GM18858 (cell line): ENCODE measurements around the gene GTF2IRD1.
"Not testable (repeated sequence)": the region's sequence is repeated elsewhere in the genome, so short reads cannot be mapped to it uniquely, and the experiment has no call there.

Source experiments
- ATAC-seq: cut with Tn5 transposase; IDR thresholded peaks from one replicate; pipeline ENCODE4 v1.9.1; 2021; ENCODE audit not compliant: unreplicated experiment

The GTF2IRD1 gene, protein sequence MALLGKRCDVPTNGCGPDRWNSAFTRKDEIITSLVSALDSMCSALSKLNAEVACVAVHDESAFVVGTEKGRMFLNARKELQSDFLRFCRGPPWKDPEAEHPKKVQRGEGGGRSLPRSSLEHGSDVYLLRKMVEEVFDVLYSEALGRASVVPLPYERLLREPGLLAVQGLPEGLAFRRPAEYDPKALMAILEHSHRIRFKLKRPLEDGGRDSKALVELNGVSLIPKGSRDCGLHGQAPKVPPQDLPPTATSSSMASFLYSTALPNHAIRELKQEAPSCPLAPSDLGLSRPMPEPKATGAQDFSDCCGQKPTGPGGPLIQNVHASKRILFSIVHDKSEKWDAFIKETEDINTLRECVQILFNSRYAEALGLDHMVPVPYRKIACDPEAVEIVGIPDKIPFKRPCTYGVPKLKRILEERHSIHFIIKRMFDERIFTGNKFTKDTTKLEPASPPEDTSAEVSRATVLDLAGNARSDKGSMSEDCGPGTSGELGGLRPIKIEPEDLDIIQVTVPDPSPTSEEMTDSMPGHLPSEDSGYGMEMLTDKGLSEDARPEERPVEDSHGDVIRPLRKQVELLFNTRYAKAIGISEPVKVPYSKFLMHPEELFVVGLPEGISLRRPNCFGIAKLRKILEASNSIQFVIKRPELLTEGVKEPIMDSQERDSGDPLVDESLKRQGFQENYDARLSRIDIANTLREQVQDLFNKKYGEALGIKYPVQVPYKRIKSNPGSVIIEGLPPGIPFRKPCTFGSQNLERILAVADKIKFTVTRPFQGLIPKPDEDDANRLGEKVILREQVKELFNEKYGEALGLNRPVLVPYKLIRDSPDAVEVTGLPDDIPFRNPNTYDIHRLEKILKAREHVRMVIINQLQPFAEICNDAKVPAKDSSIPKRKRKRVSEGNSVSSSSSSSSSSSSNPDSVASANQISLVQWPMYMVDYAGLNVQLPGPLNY

DNA sequence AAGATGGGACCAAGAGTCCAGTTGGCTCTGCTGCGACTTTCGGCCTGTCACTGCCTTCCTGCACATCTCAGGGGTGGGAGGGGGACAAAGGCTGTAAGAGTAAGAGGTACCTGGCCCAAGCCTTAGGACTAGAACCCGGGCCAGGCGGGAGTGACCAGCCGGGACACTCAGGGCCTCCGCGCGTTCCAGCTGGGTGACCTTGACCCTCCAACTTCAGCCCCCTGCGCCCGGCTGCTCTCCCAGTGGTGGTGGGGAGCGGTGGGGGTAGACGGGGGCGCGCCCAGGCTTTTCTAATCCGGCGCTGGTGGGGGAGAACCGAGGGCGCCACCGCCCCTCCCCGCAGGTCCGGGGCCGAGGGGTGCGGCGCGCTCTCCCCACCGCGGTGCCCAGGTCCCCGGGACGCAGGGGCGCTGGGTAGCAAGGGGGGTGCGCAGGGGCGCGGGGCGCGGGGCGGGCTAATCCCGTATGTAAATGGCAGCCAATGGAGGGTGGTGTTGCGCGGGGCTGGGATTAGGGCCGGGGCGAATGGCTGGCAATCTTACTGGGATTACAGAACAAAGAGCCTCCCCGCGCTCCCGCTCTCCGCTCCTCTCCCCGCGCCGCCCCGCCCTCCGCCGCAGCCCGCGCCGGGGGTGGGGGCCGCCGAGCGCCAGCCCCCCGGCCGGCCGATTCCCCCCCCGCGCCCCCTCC, at the start of gene GTF2IRD1:
TSS of gene GTF2IRD1 (plus strand) at position 585 of the 690 bp plus-strand sequence. CDS start 54,175 bp downstream, outside the sequence.
- ATAC-seq = no peak

DNA sequence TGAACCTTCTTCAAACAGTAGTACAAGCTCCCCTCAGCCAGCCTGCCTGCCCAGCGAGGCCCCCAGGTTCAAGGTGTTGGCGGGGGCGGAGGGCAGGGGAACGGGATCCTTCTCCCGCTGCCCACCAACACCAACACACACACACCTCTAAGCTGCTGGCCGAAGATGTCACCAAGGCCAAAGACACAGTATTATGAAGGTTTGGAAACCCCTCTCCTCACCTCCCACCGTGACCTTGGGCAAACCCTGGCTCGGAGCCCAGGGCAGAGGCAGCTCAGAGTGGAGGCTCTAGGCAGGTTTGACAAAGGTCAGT, 49.4 kb upstream of the GTF2IRD1 start:
- ATAC-seq = no peak

DNA sequence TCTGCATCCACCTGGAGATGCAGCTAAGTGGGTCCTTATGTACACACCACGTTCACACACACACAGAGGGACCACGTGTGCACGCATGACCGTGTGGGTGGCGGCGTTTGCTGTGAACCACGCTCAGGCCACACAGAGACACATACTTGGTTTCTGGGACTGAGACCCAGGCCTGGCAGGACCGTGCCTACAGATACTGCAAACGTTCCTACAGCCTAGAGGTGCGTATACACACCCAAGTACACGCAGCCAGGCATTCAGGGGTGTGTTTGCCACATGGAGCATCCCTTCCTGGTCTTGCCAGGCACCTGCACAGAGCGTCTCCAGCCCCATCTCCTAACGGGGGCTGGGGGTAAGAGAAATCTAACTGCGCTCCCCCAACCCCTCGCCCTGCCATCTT, 49.0 kb upstream of the GTF2IRD1 start:
- no peak for ATAC-seq

DNA sequence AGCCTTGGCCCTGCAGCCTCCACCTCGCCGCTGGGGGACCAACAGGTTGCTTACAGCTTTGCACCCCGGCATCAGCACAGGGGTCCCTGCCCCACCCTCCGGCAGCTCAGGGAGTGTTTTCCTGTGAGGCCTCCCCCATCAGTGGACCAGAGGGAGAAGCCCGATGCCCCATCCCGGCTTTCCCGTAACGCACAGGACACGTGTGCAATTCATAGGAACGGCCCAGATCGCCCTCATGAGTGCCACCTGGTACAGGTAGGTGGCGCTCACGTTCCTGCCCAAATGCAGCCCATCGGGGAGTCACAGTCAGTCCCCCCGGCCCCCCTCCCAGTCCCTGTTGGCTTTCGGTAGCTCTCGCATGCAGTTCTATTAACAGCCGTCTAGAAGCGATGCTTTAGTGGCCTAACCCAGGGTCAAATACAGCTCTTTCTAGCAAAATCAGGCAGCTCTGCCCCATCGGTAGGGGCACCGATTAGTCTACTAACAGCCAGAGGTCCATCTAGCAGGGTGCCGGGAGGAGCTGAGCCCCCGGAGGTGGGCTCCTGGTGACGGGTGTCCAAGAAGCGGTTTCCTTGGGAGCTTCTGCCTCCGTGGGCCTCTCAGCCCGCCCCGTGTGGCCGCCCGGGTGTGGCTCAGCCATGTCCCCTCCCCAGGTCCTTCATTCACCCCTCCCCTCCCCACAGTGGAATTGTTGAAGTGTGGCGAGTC, 48.4 kb upstream of the GTF2IRD1 start:
- no peak for ATAC-seq

DNA sequence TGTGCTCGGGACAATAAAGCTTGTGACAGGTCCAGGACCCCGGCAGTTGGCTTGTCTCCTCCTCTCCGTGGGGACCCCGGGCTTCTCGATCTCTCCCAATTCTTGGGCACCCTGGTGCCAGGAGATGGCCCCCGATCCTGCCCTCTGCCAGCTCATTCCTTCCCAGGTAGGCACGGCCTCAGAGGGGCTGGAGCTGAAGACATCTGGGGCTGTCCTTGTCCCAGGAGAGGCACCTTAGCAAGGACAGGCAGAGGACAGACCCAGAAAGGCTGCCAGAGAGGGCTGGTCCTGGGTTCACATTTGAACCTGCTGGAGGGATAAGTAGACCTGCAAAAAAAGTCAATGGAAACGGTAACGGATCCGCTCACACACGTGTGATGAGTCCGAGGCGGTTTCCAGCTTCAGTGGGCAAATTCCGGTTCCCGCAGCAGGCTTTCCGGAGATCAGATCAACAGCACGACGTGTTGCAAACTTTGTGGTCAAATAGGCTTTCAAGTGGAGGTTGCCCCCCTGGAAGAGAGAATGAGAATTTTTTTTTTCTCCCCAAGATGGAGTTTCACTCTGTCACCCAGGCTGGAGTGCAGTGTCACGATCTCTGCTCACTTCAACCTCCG, 47.7 kb upstream of the GTF2IRD1 start:
- no peak for ATAC-seq

DNA sequence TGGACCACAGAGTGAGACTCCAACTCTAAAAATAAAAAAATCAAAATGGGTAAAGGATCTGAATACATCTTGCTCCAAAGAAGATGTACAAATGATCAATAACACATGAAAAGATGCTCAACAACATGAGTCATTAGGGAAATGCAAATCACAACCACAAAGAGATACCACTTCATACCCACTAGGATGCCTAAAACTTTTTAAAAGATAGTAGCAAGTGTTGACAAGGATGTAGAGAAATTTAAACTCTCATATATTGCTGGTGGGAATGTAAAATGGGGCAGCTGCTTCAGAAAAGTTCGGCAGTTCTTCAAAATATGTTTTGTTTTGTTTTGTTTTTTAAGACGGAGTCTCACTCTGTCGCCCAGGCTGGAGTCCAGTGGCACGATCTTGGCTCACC, 45.7 kb upstream of the GTF2IRD1 start:
- ATAC-seq = no peak

DNA sequence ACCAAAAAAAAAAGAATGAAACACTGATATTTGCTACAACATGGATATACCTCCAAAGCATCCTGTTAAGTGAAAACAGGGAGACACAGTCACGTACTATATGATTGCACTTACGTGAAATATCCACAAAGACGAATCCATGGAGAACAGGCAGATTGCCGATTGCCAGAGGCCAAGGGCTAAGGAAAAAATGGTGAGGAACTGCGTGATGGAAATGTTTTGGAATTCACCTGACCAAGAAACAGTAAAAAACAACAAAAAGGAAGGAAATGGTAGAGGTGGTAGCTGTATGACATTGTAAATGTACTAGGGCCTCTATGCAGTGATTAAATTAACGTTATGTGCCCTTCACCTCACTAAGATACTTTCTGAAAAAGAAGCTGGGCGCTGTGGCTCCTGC, 44.1 kb upstream of the GTF2IRD1 start:
- ATAC-seq = no peak

DNA sequence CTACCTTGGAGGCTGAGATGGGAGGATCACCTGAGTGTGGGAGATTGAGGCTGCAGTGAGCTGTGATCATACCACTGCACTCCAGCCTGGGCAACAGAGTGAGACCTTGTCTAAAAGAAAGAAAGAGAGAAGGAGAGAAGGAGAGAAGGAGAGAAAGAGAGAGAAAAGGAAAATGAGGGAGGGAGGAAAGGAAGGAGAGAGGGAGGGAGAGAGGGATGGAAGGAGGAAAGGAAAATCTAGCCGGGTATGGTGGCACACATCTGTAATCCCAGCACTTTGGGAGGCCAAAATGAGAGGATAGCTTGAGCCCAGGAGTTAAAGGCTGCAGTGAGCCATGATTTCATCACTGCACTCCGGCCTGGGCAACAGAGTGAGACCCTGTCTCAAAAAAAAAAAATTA, 42.9 kb upstream of the GTF2IRD1 start:
- ATAC-seq = no peak

DNA sequence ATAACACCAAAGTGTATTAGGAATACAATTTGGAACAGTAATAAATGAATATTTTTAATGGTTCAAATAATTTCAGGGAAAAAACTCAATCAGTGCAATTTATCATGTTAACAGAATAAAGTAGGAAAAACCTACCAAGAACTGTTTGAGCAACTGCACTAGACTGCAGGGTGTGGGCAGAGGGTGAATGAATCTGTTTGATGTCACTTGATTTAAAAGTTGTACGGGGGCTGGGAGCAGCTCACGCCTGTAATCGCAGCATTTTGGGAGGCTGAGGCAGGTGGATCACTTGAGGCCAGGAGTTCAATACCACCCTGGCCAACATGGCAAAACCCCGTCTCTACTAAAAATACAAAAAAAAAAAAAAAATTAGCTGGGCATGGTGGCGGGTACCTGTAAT, 42.1 kb upstream of the GTF2IRD1 start:
- ATAC-seq = not testable (repeated sequence)

DNA sequence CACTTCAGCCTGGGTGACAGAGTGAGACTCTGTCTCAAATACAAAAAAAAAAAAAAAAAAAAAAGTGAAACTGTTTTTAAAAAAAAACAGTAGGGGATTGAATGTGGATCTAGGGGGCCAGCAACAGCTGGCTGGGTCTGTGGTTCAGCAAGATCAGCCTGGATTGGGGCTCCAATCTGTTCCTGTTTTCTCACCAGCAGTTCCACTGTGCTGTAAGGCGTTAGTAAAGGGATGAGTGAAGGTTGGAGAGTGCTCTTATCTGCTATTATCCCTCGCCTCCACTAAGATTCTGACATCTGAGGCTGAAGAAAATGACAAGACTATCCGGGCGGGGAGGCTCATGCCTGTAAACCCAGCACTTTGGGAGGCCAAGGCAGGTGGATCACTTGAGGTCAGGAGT, 41.6 kb upstream of the GTF2IRD1 start:
- no peak for ATAC-seq

DNA sequence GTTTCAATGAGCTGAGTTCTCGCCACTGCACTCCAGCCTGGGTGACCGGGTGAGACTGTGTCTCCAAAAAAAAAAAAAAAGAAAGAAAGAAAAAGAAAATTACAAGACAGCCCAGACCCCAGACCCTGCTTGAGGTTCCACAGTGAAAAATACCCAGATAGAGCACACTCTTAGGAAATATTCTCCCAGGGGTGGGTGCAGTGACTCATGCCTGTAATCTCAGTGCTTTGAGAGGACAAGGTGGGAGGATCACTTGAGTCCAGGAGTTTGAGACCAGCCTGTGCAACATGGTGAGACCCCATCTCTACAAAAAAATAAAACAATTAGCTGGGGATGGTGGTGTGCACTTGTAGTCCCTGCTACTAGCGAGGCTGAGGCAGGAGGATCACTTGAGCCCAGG, 41.1 kb upstream of the GTF2IRD1 start:
- no peak for ATAC-seq

DNA sequence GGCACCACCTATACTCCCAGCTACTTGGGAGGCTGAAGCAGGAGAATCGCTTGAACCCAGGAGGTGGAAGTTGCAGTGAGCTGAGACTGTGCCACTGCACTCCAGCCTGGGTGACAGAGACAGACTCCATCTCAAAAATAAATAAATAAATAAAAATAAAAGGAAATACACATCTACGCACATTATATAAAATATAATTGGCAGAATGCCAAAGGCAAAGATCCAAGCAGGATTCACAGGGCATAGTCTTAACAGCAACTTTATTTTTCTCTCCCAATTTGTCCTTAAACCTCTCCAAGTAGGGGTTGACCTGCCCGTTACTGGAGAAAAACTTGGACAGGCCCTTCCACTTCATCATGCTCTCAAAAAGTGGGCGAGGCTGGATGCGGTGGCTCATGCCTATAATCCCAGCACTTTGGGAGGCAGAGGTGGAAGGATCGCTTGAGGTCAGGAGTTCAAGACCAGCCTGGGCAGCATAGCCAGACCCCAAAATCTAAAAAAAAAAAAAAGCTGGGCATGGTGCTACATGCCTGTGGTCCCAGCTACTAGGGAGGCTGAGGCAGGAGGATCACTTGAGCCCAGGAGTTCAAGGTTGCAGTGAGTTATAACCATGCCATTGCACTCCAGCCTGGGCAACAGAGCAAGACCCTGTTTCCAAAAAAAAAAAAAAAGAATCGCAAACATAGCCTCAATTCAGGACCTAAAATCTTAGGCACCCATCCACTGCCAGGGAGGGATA, 38.9 kb upstream of the GTF2IRD1 start:
- not testable (repeated sequence) for ATAC-seq

DNA sequence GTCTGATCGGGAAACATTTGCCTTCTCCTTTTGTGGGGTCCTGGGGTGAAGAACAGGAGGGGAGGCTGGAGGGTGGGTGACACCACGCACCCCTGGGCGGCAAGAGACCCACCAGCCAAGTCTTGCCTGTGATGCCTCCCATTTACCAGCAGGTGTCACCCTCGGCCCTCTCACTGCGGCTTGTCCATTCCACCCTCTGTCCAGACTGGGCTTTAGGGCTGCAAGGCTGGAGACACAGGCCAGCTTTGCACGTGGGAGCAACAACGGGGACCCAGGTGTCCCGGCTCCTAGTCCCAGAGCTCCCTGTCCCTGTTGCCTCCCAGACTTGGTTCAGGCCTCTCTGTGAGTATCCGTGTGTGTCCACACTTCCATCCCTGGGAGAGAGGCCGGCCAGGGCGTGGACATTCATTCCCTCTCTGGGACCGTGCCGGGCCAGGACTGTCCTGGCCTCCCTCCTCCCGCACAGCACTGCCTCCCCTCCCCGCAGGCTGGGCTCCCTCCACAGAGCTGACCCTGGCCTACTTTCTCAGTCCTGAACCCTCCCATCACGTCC, 36.2 kb upstream of the GTF2IRD1 start:
- ATAC-seq = no peak

DNA sequence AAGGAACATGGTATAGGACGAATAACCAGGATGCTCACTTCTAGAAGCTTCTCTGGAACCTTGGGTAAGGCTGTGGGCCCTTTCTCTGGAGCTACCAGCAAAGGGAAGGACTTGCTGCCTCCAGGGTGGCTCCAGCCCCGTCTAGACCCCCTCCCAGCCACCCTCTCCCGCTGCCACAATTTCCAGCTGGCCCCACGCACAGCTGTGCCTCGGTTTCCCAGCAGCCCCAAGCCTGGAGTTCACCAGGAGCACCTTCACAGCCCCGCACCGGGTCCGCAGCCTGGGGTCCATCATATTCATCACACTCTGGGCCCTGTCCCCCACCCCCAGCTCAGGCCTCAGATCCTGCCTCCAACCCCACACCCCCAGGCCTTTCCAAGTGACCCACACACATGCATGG, 35.6 kb upstream of the GTF2IRD1 start:
- no peak for ATAC-seq

DNA sequence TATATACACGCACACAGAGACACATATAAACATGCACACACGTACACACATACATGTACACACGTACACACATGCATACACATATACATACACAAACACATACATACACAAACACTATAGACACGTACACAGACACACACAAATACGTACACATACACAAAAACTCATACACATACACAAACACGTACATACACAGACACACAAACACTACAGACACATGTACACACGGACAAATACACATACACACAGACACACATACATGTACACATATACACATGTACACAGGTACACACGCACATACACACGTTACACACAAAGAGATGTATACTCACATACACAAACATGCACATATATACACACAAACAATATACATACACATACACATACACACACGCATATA, 35.2 kb upstream of the GTF2IRD1 start:
- ATAC-seq = no peak

DNA sequence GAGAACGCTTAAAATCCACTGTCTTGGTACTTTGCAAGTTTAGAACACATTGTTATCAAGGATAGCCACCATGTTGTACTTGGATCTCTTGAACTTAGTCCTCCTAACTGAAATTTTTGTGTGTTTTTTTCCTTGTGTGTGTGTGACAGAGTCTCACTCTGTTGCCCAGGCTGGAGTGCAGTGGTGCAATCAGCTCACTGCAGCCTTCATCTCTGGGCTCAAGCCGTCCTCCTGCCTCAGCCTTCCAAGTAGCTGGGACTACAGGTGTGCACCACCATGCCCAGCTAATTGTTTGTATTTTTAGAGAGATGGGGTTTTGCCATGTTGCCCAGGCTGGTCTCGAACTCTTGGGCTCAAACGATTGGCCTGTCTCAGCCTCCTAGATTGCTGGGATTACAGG, 34.5 kb upstream of the GTF2IRD1 start:
- not testable (repeated sequence) for ATAC-seq

DNA sequence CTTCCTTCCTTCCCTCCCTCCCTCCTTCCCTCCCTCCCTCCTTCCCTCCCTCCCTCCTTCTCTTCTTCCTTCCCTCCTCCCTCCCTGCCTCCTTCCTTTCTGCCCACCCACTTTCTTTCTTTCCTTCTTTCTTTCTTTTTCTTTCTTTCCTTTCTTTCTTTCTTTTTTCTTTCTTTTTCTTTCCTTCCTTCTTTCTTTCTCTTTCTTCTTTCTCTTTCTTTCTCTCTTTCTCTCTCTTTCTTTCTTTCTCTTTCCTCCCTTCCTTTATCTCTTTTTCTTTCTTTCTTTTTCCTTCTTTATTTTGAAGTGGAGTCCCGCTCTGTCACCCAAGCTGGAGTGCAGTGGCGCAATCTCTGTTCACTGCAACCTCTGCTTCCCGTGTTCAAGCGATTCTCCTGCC, 33.7 kb upstream of the GTF2IRD1 start:
- ATAC-seq = no peak

DNA sequence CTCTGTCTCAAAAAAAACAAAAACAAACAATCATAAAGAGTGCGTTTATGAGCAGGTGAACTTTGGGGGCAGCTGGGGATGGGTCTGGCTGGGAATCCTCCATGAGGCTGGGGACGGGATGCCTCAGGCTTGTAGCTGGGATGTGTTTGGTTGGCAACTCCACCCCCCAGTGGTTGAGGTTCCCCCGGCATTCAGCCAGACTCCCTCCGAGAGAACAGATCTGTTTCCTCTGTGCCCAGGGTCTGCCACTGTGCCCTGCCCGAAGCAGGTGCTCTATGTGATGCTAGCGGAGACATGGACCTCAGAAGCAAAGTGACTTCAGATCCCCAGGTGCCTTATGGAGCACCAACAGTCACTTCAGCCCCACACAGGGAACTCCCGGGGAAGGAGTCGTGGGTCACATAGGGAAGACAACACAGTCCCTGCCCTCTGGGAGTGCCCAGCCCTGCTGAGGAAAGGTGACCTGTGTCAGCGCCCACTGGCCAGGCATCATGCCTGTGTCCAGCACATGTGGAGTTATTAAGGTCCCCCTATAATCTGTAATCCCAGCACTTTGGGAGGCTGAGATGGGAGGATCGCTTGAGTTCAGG, 29.3 kb upstream of the GTF2IRD1 start:
- ATAC-seq = no peak

DNA sequence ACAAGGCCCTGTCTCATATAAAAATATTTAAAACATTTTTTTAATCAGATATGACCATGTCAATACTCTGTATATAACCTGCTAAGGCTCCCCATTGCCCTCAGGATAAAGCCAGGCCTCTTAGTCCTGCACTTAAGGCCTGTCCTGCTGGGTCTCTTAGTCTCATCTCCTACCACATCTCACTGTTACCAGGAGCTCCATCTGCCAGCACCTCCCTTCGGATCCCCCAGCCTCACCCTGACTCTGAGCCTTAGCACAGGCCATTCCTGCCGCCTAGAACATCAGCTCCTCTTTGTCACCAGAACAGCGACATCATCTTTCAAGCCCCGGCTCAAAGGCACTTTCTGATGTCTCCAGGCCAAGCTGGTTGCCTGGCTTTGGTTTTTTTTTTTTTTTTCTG, 25.7 kb upstream of the GTF2IRD1 start:
- ATAC-seq = no peak
